Breast epithelium (tissue), 4 donors: Measurements from ENCODE around the gene IMPA2. TPM values are rescaled to one million over a fixed set of nuclear protein-coding genes. Genes with fewer than 3 reads are reported as not detected.
A peak's percentile ranks its signal among the peaks of the same experiment; 100 is the strongest.
"Not testable (repeated sequence)": the region's sequence is repeated elsewhere in the genome, so short reads cannot be mapped to it uniquely, and the experiment has no call there.

Experiments used
- DNase-seq, 2 donors: peaks; one replicate each; pipeline ENCODE4 v3.0.0-alpha.2; 2019; ENCODE audit warnings: low spot score in 2 of 2
- H3K27ac ChIP-seq, 2 donors: fragments of 200-600 bp; sonication (generic) in 1 of 2; one replicate each; pipeline ENCODE4 v1.5.1; 2016 to 2019; ENCODE audit warnings: mild to moderate bottlenecking in 1 of 2
- H3K27me3 ChIP-seq, 2 donors: fragments of 200-600 bp; sonication (generic) in 1 of 2; one replicate each; pipeline versions ENCODE4 v1.5.1 to v1.6.0; 2017 to 2019; ENCODE audit warnings: control low read depth in 1 of 2, mild to moderate bottlenecking in 1 of 2
- H3K36me3 ChIP-seq: fragments of 200-600 bp; one replicate; pipeline ENCODE4 v1.5.1; 2019
- H3K4me1 ChIP-seq, 2 donors: fragments of 200-600 bp; sonication (generic); one replicate each; pipeline ENCODE4 v1.5.1; 2016 to 2019; ENCODE audit warnings: control low read depth in 1 of 2
- H3K4me3 ChIP-seq, 3 donors: fragments of 200-600 bp; sonication (generic); 1 replicate in 2 of 3; 2 replicates in 1 of 3; pipeline ENCODE4 v1.5.1; 2016 to 2019; ENCODE audit warnings: mild to moderate bottlenecking in 3 of 3, moderate library complexity in 2 of 3
- H3K9me3 ChIP-seq, 2 donors: fragments of 200-600 bp; sonication (generic) in 1 of 2; one replicate each; pipeline ENCODE4 v1.5.1; 2016 to 2019; ENCODE audit warnings: control low read depth in 1 of 2
- POLR2A ChIP-seq: fragments of 450-650 bp; IDR thresholded peaks from one replicate; pipeline ENCODE4 v1.6.1; 2016; ENCODE audit warnings: antibody characterized with exemption, mild to moderate bottlenecking, moderate library complexity
- POLR2AphosphoS5 ChIP-seq, 3 donors: sonication (generic); formaldehyde crosslinking; IDR thresholded peaks; one replicate each; pipeline ENCODE4 v1.6.1; 2017; ENCODE audit warnings: antibody characterized with exemption in 3 of 3
- intact Hi-C: fragments of 100-400 bp; cut with DNase I; formaldehyde crosslinking; loops from one replicate; pipeline ENCODE4 v1.15.1; 2023; ENCODE audit warnings: low total_unique reads
- total RNA-seq, 3 donors: library from RNA; depleted of rRNA; stranded (reverse); fragments of >200 nt; gene quantifications; one replicate each; pipeline ENCODE4 v1.1.0, GENCODE V29; 2016
- TF ChIP-seq, protein P1 (sequence below), 3 donors: fragments of 450-650 bp; IDR thresholded peaks; one replicate each; pipeline ENCODE4 v1.5.1; 2016 to 2017; ENCODE audit warnings: antibody characterized with exemption in 3 of 3, mild to moderate bottlenecking in 3 of 3, moderate library complexity in 3 of 3

IMPA2 gene
- total RNA-seq, 3 donors from 2014 or later = 25.2 to 26.5 (median 26.2) TPM

DNA sequence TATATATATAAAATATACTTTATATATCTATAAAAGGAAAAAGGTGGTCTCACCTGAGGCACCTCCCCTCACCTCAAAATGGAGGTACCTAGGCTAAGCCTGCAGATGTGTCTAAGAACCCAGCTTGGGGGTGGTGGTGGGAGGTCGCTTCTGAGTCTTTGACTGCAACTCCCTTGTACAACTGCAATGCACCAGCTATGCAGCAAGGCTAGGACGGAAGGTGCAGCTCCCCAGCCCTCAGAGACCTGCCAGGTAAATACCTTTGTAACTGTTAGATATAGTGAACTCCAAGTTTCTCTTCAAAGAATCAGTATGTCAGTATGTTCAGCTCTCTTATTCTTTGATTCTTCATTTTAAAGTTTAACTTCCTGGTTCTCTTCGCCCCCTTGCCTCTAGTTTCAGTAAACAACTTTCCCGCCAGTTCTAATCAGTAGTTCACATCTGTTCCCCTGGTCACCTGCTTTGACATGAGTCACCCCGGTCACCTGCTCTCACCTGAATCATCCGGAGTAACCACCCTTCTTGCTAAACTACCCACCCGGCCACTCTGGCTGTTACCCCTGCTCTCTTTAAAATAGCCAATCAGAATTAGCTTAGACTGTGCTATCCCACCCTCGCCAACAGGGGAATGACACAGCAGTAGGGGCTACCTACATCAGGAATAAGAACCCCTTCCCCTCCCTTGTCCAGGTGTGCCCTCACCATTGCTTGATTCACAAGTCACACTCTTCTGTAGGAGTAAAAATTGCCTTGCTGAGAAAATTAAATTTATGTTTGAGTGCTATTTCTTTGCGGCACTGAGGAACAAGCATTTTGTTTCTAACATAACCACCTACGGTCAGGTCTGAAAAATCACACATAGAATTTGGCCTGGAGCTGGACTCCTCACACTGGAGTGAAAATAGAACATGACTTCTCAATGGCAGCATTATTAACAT is 24.7 kb upstream of the IMPA2 start:
- Histone ChIP-seq H3K36me3 (no peaks in the 10 kb centered on the region), H3K4me3 (no peak overlapping the region), H3K27ac (peak overlapping the region in 1 of 2 donors; percentile 51), H3K9me3 (peaks cover 0 to 13% of the 10 kb centered on the region in 2 donors), H3K27me3 (no peaks in the 10 kb centered on the region), H3K4me1 (no peaks in the 10 kb centered on the region)
- intact Hi-C loops = no loop called here
- DNase-seq = no peak
- TF ChIP-seq POLR2AphosphoS5 (IDR thresholded peaks at IDR 0.05) (no peak), POLR2A (no peak)
- TF ChIP-seq, protein P1, sequence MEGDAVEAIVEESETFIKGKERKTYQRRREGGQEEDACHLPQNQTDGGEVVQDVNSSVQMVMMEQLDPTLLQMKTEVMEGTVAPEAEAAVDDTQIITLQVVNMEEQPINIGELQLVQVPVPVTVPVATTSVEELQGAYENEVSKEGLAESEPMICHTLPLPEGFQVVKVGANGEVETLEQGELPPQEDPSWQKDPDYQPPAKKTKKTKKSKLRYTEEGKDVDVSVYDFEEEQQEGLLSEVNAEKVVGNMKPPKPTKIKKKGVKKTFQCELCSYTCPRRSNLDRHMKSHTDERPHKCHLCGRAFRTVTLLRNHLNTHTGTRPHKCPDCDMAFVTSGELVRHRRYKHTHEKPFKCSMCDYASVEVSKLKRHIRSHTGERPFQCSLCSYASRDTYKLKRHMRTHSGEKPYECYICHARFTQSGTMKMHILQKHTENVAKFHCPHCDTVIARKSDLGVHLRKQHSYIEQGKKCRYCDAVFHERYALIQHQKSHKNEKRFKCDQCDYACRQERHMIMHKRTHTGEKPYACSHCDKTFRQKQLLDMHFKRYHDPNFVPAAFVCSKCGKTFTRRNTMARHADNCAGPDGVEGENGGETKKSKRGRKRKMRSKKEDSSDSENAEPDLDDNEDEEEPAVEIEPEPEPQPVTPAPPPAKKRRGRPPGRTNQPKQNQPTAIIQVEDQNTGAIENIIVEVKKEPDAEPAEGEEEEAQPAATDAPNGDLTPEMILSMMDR (IDR thresholded peaks at IDR 0.05) = no peak

DNA sequence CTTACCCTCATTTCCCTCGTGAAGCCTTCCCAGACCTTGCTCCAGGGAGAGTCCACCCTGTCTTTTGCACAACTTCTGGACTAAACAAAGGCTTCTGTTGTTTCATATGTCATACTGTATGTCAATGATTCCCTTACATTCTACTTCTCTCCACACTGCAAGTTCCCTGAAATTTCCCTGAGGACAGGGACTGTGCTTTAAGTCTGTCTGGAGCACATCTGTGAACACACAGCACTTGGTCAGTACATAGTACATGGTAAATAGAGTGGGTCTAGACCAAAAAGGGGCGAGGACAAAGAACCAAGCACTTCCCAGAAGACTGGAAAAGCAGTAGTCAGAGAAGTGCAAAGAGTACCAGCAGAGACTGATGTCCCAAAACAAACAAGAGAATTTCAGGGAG is 23.7 kb upstream of the IMPA2 start:
- TF ChIP-seq POLR2AphosphoS5 (IDR thresholded peaks at IDR 0.05) = no peak
- TF ChIP-seq POLR2A = no peak
- TF ChIP-seq, protein P1 (IDR thresholded peaks at IDR 0.05) = no peak
- no peaks in the 10 kb centered on the region for H3K27me3 ChIP-seq
- intact Hi-C loops = no loop called here
- peaks cover 0 to 13% of the 10 kb centered on the region in 2 donors for H3K9me3 ChIP-seq
- DNase-seq = no peak
- no peak overlapping the region for H3K4me3 ChIP-seq
- no peaks in the 10 kb centered on the region for H3K4me1 ChIP-seq
- peak overlapping the region in 1 of 2 donors; percentile 15 for H3K27ac ChIP-seq
- H3K36me3 ChIP-seq = no peaks in the 10 kb centered on the region

GRCh38 chr18:11959651-11960050 is 21.7 kb upstream of the IMPA2 start:
- H3K27ac ChIP-seq, intact Hi-C loops, DNase-seq, H3K4me3 ChIP-seq, H3K27me3 ChIP-seq, H3K36me3 ChIP-seq, H3K4me1 ChIP-seq: not testable (repeated sequence)
- H3K9me3 ChIP-seq = peaks cover 0 to 13% of the 10 kb centered on the region in 2 donors

DNA sequence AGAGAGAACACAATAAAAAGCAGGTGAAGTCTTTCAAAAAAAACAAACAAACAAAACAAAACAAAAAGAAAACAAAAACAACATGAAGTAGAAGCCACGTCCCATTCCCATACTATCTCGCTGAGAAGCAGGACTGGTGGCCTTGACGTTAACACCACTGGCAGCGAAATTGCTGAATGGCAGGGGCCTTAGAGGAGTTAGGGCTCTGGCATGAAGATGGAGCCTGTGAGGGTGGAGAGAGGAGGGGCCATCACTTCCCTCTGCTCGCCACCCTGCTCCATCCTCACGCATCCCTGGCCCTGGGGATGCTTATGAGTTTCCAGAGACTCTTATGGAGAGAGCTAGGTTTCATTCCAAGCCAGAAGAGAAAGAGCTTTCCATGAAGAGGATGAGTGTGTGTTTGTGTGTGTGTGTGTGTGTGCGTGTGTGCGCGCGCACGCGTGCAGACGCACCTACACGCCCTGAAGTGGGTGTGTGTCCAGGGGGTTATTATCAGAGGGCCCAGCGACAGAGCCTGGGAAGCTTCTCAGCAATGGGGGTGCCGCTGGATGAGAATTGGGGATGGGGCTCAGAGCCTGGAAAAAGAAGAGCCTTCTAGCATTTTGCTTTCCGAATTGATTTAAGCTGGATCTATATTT is 20.4 kb upstream of the IMPA2 start:
- no peak overlapping the region for H3K27ac ChIP-seq
- TF ChIP-seq POLR2A (no peak), POLR2AphosphoS5 (IDR thresholded peaks at IDR 0.05) (no peak)
- TF ChIP-seq, protein P1 (IDR thresholded peaks at IDR 0.05) = no peak
- intact Hi-C loops = no loop called here
- H3K4me1 ChIP-seq = no peaks in the 10 kb centered on the region
- H3K27me3 ChIP-seq = no peaks in the 10 kb centered on the region
- H3K36me3 ChIP-seq = no peaks in the 10 kb centered on the region
- H3K9me3 ChIP-seq = peaks cover 0 to 13% of the 10 kb centered on the region in 2 donors
- H3K4me3 ChIP-seq = no peak overlapping the region
- no peak for DNase-seq

GRCh38 chr18:11962597-11962996 is 18.7 kb upstream of the IMPA2 start:
- no peak for DNase-seq
- no peaks in the 10 kb centered on the region for H3K36me3 ChIP-seq
- intact Hi-C loops = no loop called here
- no peak overlapping the region for H3K27ac ChIP-seq
- H3K9me3 ChIP-seq = peaks cover 0 to under 1% of the 10 kb centered on the region in 2 donors
- H3K27me3 ChIP-seq = no peaks in the 10 kb centered on the region
- TF ChIP-seq, protein P1 (IDR thresholded peaks at IDR 0.05) = no peak
- no peak overlapping the region for H3K4me3 ChIP-seq
- no peaks in the 10 kb centered on the region for H3K4me1 ChIP-seq
